GM19467 (cell line): Measurements from ENCODE around the gene CCDC159.
"Not testable (repeated sequence)": the region's sequence is repeated elsewhere in the genome, so short reads cannot be mapped to it uniquely, and the experiment has no call there.

Experiments
- ATAC-seq: cut with Tn5 transposase; IDR thresholded peaks from one replicate; pipeline ENCODE4 v1.9.1; 2021; ENCODE audit warnings: mild to moderate bottlenecking, moderate library complexity; ENCODE audit not compliant: unreplicated experiment

CCDC159 gene

GRCh38 chr19:11364296-11364904, 18.1 kb downstream of the CCDC159 start:
- no peak for ATAC-seq

DNA sequence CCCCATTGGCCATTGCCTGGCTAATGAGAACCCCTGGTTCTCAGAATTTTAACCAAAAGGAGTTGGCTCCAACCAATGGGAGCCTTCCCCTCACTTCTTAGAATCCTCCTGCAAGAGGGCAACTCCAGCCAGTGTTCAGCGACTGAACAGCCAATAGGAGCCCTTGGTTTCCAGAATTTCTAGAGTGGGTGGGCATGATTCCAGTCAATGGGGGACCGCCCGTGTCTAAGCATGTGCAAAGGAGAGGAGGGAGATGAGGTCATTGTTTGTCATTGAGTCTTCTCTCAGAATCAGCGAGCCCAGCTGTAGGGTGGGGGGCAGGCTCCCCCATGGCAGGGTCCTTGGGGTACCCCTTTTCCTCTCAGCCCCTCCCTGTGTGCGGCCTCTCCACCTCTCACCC, 18.6 kb downstream of the CCDC159 start:
- ATAC-seq = no peak

DNA sequence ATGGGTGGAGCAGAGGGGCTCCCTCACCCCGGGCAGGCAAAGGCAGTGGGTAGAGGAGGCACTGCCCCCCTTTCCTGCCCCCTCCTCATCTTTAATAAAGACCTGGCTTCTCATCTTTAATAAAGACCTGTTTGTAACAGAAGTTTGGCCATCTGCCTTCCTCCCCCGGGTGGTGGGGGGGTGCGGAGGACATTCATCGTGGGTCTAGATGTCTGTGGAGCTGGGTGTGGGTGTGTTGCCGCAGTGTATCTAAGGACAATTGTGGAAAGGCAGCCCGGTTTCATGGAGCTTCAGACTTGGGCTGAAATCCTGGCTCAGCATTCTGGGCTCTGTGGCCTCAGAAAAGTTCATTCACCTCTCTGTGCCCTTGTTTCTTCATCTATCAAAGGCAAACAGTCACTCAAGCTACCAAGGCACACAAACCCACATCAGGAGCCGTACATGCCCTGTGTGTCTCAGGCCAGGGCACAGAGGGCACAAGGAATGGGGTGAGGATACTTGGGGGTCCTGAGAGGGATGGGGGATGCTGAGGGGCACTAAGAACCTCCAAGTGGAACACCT, 19.3 kb downstream of the CCDC159 start:
- no peak for ATAC-seq

DNA sequence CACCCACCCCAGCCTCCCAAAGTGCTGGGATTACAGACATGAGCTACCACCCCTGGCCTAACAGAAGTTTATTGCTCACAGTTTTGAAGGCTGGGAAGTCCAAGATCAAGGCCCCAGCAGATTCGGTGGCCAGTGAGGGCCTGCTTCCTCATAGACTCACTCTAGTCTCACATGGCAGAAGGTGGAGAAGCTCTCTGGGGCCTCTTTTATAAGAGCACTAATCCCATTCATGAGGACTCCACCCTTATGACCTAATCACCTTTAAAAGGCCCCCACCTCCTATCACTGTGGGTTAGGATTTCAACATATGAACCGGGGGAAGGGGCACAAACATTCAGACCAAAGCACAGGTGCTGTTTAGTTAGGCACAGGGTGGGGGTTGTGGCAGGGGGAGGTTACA, 21.2 kb downstream of the CCDC159 start:
- no peak for ATAC-seq

DNA sequence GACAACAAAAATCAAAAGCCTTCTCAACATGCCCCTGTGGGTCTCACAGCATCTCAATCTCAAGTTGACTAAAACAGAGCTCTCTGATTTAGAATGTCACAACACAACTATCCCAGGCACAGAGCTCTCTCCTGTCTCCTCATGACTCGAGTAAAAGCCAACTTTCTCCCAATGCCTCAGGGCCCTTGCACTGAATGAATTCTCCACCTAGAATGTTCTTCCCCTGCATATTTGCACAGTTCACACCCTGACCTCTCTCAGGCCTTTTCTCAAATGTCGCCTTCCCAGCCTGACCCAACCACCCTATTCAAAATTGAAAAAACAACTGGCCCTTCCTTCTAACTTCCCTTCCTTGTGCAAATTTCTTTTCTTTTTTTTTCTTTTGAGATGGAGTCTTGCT, 24.4 kb downstream of the CCDC159 start:
- ATAC-seq = no peak

GRCh38 chr19:11373166-11373884, 27.0 kb downstream of the CCDC159 start:
- no peak for ATAC-seq

DNA sequence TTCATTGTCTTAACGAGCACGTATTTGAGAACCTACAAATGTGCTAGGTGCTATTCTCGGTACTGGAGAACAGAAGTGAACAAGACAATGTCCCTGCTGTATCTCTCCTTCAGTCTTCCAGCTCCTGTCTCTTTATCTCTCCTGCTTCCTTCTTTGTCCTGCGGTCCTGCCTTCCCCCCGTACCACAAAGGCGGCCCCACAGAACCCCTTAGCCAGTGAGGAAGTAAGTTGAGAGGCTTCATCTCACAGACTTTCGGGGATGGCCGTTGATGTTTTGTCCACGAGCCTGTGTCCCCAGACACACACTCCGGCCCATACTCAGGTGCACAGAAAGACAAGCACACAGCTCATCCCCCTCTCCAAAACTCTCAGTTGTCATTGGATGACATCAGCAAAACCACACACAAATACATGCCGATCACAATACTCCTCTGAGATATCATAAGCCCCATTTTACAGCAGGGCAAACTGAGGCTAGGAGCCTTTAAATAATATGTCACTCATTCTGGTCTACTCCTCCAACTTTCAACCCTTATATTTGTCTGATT, 27.6 kb downstream of the CCDC159 start:
- no peak for ATAC-seq

- ATAC-seq = peak; percentile 86
Measured at GRCh38 chr19:11374433-11375142, 28.3 kb downstream of the CCDC159 start, which contains the start of gene SWSAP1. Gene SWSAP1, plus strand, starts transcription at chr19:11374666. Its CDS starts 15 bp downstream, at chr19:11374681.

GRCh38 chr19:11375143-11375948, 29.0 kb downstream of the CCDC159 start:
- peak; percentile 29 for ATAC-seq

GRCh38 chr19:11377237-11377636, 30.9 kb downstream of the CCDC159 start:
- ATAC-seq = no peak

- ATAC-seq = no peak
Measured at GRCh38 chr19:11377756-11378155, 31.4 kb downstream of the CCDC159 start.

GRCh38 chr19:11378319-11379189, 32.2 kb downstream of the CCDC159 start:
- no peak for ATAC-seq

GRCh38 chr19:11379269-11379845, 33.0 kb downstream of the CCDC159 start:
- ATAC-seq = not testable (repeated sequence)

GRCh38 chr19:11379857-11380350, 33.6 kb downstream of the CCDC159 start:
- no peak for ATAC-seq

GRCh38 chr19:11380653-11381537, 34.6 kb downstream of the CCDC159 start:
- ATAC-seq = peak; percentile 74

DNA sequence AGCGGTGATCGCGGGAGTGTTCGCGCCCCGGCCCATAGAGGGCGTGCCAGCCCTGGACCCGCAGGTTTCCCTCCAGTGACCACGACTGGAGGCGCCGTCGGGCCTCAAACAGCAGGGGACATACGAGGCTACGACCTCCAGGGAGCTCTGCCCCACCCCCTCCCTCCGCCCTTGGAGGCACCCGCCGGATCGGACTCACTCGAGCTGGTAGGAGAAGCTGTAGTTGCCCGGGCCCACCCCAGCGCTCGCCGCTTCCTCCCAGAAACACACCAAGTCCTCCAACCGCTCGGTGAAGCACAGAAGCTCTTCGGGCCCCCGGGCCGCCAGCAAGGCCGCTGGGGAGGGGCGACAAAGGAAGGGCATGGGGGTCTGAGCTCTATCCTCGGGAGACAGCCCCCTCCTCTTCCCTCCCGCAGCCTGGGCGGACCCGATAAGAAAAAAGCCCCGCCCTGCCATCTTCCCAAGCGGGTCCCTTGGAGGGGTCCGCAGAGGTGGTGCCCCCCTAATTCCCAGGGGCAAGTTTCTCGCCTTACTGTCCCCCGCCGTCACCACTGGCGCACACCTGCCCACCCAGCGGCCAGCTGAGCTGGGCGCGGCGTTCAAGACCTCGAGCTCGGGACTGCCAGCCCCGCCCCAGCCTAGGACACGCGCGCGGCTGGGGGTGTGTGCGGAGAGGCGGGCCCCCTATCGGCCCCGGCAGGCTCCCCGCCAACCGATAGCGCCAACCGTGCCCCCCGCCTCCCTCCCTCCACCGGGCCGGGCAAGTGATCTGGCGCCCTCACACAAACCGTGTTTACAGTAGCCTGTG, 36.8 kb downstream of the CCDC159 start:
- no peak for ATAC-seq

DNA sequence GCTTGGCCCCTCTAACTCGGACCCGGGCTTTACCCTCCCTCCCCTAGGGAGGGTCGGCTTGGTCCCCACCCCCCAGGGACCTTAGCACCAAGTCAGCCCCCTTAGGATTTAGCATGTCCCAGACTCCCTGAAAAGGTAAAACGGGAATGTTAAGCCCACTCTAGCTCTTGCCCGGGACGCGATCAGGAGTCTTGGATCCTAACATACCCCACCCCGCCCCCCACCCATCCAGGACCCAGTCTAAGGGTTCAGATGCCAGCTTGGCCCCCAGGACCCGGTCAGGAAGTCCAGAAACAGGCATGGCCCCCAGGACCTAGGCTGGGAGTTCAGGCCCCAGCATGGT, 37.4 kb downstream of the CCDC159 start:
- no peak for ATAC-seq
